ENCODE data around the gene WDR64. TPM values are rescaled to one million over a fixed set of nuclear protein-coding genes. Genes with fewer than 3 reads are reported as not detected.
A peak's percentile ranks its signal among the peaks of the same experiment; 100 is the strongest.

WDR64 gene
- total and polyA plus RNA-seq, 12 donors, result 0.11 to 0.24 (median 0.12) TPM; not detected in 8

DNA sequence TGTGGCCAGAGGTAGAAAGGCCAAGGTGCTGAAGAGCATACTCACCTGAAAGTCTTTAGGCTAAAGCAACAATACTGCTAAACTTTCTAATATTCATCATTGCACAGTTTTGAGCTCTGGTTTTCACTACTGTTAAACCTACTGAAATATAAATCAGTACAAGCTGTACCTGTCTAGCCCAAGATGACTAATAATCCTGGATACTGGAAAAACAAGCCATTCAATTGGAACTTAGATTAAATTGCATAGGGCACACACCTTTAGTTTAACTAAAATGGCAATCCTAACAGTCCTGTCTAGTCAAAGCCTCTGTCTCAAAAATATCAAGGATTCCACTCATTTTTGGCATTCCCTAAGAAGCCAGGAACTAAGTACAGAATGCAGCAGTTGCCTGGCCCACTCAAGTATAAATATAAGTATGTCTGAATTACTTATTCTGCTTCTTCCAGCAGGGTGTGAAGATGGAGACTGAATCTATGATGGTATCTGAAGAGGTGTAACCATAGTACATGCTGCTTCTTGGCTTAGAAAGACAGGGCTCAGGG, 15.0 kb upstream of the WDR64 start:
- Histone ChIP-seq H3K9me3 (replicated peaks in 1 of 3) (no peaks in the 10 kb centered on the region), H3K27me3 (no peaks in the 10 kb centered on the region), H3K36me3 (replicated peaks in 1 of 2) (no peaks in the 10 kb centered on the region), H3K4me1 (replicated peaks in 1 of 2) (peaks cover 10 to 15% of the 10 kb centered on the region in 2 donors), H3K4me3 (no peak overlapping the region), H3K27ac (no peak overlapping the region)
- DNase-seq, result no peak
- no peak for TF ChIP-seq CTCF (IDR thresholded peaks at IDR 0.05)
- TF ChIP-seq POLR2A (IDR thresholded peaks at IDR 0.05), result no peak
- intact Hi-C loops (cut with DNase I), result no loop called here

GRCh38 chr1:241637604-241638003, 14.5 kb upstream of the WDR64 start:
- intact Hi-C loops (cut with DNase I), result no loop called here

DNA sequence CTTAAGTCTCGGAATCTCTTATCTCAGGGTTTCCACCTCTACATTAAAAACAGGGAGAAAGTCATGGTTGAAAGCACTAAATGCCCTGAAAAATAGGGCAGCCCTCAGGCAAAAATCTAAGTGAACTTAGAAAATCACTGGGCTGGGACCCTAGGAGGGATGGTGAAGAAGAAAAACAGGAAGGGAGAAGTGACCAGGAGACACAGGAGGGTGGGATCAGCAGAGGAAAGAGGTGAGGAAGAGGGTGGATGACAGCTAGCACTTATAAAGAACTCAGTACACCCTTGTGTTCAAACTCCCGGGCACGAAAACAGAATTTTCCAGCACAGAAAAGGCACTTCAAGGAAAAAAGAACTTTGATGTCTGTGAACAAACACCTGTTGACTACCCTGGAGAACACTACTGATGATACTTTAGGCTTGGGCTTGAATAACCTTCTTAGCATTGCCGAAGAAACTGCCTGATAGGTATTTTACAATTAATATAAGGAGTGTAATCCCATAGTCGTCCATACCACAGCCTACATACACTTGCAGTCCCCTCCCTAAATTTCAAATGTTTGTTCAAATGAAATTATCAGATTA, 13.9 kb upstream of the WDR64 start:
- Histone ChIP-seq H3K4me3 (no peak overlapping the region), H3K4me1 (replicated peaks in 1 of 2) (peaks cover 10 to 15% of the 10 kb centered on the region in 2 donors), H3K27me3 (no peaks in the 10 kb centered on the region), H3K9me3 (replicated peaks in 1 of 3) (no peaks in the 10 kb centered on the region), H3K36me3 (replicated peaks in 1 of 2) (no peaks in the 10 kb centered on the region), H3K27ac (no peak overlapping the region)
- no peak for DNase-seq
- 81 to 93% (median 88%) methylated on average over 5 of the region's 5 CpGs for WGBS, 4 donors
- TF ChIP-seq POLR2A (IDR thresholded peaks at IDR 0.05) (no peak), CTCF (IDR thresholded peaks at IDR 0.05) (no peak)
- intact Hi-C loops (cut with DNase I), result no loop called here

More at GRCh38 chr1:241637604-241638003, 14.5 kb upstream of the WDR64 start:
- TF ChIP-seq CTCF (IDR thresholded peaks at IDR 0.05), result no peak
- Histone ChIP-seq H3K9me3 (replicated peaks in 1 of 3) (no peaks in the 10 kb centered on the region), H3K4me3 (no peak overlapping the region), H3K27ac (no peak overlapping the region), H3K4me1 (replicated peaks in 1 of 2) (peaks cover 10 to 15% of the 10 kb centered on the region in 2 donors), H3K36me3 (replicated peaks in 1 of 2) (no peaks in the 10 kb centered on the region), H3K27me3 (no peaks in the 10 kb centered on the region)
- no peak for DNase-seq
- 81 to 90% (median 85%) methylated on average over 4 of the region's 4 CpGs for WGBS, 4 donors

GRCh38 chr1:241638909-241639622, 13.0 kb upstream of the WDR64 start:
- 13 to 16% (median 14%) methylated on average over 11 of the region's 11 CpGs for WGBS, 4 donors
- DNase-seq, result no peak
- TF ChIP-seq CTCF (IDR thresholded peaks at IDR 0.05) (no peak), POLR2A (IDR thresholded peaks at IDR 0.05) (no peak)
- intact Hi-C loops (cut with DNase I), result no loop called here
- no peaks in the 10 kb centered on the region for H3K27me3 ChIP-seq
- peaks cover 10 to 15% of the 10 kb centered on the region in 2 donors for H3K4me1 ChIP-seq (replicated peaks in 1 of 2)
- H3K27ac ChIP-seq, result peak overlapping the region in 1 of 5 donors; percentile 89
- H3K4me3 ChIP-seq, result peak overlapping the region in 3 of 4 donors; percentile 56 to 97 (median 86)
- no peaks in the 10 kb centered on the region for H3K36me3 ChIP-seq (replicated peaks in 1 of 2)
- H3K9me3 ChIP-seq (replicated peaks in 1 of 3), result no peaks in the 10 kb centered on the region
